Posterior cingulate gyrus (tissue), 11 donors: ENCODE measurements around the gene PPT2.
"Not testable (repeated sequence)": the region's sequence is repeated elsewhere in the genome, so short reads cannot be mapped to it uniquely, and the experiment has no call there.

Experiments
- DNase-seq, 10 donors: peaks; one replicate each; pipeline versions ENCODE4 v3.0.0 to v3.0.0-alpha.2; 2020 to 2021; ENCODE audit warnings: mixed read lengths in 3 of 10
- intact Hi-C: fragments of 100-400 bp; cut with DNase I; formaldehyde crosslinking; loops from one replicate; pipeline ENCODE4 v1.15.1; 2023

PPT2 gene

DNA sequence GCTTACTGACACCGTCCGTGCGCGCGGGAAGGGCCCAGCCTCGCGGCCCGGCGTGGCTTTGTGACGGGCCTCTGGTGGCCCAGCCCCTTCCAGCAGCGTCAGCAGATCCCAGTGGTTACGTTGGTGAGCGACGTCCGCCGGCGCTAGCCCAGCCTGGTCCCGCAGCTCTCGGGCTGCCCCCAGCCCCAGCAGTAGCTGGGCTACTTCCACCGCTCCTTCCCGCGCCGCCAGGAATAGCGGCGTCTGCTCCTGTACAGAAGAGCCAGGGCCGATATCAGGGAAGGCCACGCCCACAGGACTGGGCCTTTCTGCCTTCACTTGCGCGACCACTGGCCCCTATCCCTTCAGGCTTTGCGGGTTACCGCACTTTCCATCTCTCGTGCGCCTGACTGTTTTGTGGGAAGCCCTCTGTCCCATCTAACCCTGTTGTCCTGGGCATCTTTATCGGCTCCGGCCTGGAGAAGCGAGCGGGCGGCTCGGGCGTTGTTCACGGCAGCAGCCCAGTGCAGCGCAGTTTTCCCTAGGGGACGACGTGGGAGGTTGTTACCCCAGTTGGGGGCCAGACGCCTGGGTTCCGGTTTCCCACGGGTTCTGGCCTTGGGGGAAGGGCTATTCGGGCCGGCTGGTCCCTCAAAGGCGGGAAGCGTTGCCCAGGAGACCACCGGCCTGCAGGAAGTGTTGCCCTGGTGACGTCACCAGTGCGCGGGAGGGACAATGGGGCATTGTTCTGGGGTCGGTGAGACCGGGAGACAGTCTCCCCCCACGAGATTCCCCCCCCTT lies 42.2 kb downstream of the PPT2 start:
- peak; percentile 84 to 99 (median 94) for DNase-seq
- intact Hi-C loops: loop anchor here (2.0 to 5.0 kb wide), 6 partner anchors 19 to 1006 kb away; partner anchors contain the start of genes AGPAT1, ATF6B, HSD17B8 and RXRB

DNA sequence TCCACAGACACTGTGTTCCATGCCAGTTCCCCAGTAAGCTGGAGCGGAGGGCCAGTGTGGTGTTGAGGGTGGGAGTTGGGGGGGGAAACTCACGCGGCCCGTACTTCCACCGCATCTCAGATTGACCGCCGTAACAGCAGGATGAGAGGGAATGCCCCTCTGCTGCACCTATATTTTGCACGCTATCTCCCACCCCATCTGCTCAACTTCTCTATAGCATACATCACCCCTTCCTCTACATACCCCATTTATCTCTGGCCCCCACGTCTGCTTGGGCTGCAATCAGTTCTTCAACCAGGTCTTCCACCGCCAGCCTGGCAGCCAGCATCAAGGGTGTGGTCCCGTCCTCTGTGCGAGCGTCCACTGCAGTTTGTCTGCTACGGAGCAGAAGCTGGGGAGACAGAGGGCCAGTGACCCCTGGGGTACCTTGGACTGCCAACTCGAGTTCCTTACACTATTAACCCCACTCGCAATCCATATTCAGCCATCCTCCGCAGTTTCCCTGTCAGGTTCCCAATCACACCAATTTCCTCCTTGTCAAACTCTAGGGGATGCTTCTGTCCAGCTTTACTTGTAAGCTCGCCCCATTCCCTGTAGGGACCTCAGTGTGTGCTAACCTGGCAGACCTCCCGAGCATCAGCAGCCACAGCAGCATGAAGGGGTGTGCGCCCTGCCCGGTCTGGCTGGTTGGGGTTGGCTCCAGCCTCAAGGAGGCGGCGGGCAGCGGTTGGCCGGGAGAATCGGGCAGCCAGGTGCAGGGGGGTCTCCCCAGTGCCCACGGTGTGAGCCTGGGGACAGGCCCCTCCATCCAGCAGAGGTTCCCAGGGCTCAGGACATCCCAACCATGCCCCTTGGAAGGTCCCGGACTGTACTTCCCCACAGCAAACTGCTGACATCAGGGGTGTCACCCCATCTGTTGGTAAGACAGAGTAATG lies 43.0 kb downstream of the PPT2 start:
- intact Hi-C loops: loop anchor here (2.0 to 5.0 kb wide), 3 partner anchors 48 to 1005 kb away; partner anchors contain the start of genes HSD17B8, RXRB and SLC39A7
- peak in 8 of 10 donors; percentile 28 to 89 (median 40) for DNase-seq

DNA sequence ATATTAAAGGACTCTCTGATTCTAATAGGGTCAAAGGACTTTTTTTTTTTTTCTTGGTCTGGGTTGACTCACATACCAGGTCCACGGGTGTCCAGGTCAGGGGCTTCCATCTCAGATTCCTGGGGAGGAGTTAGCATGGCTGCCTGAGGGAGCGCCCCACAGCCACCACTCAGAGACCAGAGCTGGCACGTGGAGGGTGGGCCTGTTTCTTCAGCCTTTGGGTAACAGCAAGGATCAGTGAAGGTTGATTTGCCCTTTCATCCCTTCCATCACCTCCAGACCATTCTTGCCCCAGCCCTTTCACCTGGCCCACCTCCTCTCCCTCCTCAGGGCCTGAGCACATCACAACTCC lies 44.4 kb downstream of the PPT2 start:
- DNase-seq: peak in 2 of 10 donors; percentile 34 to 59
- intact Hi-C loops: loop anchor here (5.0 kb wide), 2 partner anchors 774 to 1004 kb away; partner anchors contain the start of genes HSD17B8, RXRB and SLC39A7

DNA sequence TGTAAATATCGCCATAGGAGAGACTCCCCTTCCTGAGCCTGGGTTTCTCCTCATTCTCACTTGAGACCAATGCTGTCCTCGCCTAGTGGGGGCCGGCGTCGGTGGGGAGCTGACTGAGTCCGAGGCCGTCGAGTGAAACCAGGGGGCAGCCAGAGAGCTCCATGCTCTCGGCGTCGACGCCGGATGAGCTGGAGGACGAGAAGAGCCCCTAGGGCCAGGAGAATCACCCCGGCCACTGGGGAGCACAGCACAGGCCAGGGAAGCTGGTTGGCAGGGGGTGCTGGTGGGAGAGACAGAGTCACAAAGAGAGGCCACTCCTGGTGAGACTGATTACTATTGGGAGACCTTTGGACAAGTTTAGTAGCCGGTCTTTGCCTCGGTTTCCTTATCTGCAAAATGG lies 44.9 kb downstream of the PPT2 start:
- intact Hi-C loops: loop anchor here (5.0 kb wide), 2 partner anchors 773 to 1003 kb away; partner anchors contain the start of genes HSD17B8, RXRB and SLC39A7
- peak in 3 of 10 donors; percentile 22 to 68 (median 34) for DNase-seq

DNA sequence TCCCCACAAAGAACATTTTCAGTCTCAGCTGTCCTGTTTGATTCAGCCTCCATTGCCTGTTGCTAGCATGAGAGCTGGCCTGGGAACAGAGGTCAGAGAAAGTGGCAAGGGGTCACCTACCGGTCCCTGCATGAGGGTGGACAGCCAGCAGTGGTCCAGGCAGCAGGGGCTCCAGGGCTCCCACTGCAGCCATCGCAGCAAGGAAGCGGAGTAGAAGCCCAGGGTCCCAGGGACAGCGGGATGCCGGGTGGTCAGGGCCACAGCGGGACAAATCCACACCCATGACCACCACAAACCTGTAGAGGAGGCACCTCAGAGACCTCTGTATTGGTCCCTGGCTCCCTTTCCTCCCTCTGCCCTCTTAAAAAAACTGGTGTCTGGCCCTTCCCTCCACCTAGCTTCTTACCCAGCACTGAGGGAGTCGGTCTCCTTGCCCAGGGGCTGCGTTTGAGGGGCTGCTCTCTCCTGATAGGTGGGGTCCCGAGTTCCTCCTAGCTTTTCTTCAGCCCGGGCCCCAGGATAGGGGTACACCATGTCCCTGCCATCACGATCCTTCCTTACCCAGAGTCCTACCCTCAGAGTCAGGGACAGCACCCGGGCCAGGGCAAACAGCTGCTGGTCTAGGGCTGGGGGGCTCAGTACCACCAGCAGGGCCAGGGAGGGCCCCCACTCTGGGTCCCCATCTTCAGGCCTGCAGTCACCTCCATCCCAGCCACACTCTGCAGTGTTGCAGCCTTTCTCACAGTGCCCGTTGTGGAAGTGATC lies 47.0 kb downstream of the PPT2 start:
- peak in 2 of 10 donors; percentile 46 to 49 for DNase-seq
- intact Hi-C loops: no loop called here

DNA sequence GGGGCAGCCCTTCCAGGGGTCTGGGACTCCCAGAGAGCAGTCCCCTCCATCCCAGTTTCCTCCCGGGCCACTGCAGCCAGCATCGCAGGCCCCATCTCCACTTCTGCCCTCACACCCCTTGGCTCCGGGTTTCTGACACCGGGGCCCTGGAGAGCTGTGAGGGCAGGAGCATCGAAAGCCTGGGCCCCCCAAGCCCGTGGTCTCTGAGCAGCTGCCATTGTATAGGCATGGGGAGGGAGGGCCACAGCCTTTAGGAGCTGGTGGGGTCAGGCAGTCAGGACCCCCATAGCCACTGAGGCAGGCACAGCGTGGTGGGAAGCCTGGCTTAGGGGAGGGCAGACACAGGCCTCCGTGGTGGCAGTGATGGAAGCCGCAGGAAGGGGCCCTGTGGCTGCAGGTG lies 48.2 kb downstream of the PPT2 start:
- peak in 1 of 10 donors; percentile 30 for DNase-seq
- intact Hi-C loops: no loop called here

DNA sequence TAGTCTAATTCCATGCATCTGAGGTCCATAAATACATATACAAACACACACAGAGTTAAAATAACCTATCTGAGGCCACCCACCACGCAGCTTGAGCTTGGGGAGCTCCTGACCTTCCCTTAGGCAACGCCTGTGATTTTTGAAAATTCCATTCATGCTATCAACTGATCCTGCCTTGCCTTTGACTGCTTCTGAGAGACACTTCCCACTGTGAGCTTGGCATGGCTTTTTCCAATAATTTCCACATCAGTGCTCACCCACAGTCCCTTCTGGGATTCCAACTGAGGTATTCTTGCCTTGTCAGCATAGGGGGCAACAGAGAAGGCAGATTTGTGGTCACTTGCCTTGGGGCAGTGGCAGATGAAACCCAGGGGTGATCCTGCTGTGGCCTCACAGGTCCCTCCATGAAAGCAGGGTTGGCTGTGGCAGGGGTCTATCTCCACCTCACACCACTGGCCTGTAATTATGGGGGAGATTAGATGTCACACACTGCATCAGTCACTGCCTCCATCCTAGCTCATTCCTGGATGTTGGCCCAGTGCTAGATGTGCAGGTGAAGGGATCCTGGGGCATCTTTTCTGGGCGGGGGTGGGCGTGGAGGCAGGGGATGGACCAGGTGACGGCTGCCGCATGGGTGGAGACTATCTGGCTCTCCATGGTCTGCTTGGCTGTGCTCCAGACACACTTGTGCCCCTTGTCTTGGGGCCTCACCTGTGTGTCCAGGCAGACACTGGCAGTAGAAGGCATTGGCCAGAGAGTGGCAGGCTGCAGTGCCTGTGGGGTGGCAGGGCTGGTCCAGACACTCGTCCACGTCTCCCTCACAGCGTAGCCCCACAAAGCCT lies 49.7 kb downstream of the PPT2 start:
- DNase-seq: peak in 1 of 10 donors; percentile 44
- intact Hi-C loops: no loop called here

DNA sequence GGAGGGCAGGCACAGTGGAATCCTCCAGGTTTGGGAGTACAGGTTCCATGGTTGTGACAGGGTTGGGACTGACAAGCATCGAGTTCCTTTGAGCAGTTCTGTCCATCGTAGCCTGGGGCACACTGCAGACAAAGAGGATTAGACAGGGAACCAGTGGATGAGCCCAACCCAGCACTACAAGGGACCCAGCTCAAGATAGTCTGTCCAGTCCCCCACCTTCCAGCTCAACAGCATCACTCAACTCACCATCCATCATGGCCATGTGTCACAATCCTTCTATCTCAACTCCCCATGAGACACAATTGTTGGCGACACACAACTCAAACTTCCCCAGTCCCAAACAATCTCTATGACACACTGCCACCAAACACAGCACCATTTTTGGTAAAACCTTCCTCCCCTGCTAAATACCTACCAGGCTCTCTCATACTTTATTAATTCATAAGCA lies 50.4 kb downstream of the PPT2 start:
- no peak for DNase-seq
- intact Hi-C loops: no loop called here

DNA sequence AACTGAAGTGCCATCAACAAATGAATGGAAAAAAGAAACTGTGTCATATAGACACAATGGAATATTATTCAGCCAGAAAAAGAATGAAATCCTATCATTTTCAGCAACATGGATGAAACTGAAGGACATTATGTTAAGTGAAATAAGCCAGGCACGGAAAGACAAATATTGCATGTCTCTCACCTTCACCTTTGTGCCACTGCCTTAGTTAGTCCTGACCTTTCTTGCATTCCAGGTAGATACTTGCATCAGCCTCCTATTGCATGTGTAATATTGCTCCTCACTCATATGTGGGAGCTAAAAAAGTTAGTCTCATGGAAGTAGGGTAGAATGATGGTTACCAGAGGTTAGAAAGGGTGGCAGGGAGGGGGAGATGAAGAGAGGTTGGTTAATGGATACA lies 55.1 kb downstream of the PPT2 start:
- intact Hi-C loops: no loop called here
- no peak for DNase-seq

DNA sequence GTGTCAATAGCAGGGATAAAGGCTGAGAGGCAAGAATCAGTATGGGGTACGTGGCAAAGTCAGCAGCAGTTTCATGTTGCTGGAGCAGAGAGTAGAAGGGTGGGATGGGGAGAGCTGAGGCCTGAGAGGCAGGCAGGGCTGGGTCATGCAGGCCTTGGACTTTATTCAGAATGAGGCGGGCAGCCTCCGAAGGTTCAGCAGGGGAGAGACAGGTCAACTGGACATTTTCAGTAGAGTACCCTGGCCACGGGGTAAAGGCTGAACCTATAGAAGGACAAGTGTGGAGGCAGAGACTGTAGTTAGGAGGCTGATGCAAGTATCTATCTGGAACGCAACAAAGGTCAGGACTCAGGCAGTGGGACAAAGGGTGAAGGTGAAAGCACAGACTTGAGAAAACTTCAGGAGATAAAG lies 56.3 kb downstream of the PPT2 start:
- DNase-seq: no peak
- intact Hi-C loops: no loop called here

DNA sequence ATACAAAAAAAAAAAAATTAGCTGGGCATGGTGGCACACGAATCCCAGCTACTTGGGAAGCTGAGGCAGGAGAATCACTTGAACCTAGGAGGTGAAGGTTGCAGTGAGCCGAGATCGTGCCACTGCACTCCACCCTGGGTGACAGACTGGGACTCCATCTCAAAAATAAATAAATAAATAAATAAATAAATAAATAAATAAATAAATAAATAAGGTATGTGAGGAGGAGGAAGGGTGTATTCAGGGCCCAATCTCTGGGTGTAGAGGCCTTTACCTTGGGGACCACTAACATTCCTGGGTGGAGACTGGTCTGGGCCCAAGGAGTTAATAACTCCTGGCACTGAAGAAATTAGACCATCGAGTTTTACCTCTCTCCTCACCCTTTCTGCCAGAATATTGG lies 57.5 kb downstream of the PPT2 start:
- DNase-seq, intact Hi-C loops: not testable (repeated sequence)

DNA sequence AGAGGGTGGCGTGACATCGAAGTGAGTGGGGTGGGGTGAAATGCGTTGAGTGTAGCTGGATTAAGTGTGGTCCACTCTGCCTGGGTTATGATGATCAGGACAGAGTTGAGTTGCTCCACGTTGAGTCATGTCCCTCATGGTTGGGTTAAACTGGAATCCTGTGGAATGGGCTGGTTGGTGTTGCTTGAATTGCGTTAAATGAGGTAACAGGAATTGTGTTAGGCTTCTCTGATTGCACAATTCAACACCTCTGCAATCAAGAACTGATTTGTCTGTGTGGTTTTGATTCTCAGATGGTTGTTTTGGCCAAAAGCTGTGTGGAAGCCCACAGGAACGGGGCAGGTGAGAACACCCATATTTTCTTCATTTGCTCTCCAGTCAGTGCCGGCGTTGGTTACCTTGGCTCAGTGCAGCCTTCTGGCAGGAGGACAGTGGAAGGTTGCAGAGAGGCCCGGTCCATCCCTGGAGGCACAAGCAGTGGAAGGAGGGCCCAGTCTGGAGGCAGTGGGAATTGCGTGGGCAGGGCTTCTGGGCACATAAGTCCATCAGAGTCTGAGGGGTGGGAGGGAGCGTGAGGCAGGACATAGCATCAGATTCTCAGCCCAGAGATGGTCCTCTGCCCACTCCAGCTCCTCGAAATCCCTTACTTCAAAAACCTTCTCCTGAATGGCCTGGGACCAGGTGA lies 58.3 kb downstream of the PPT2 start:
- no peak for DNase-seq
- intact Hi-C loops: no loop called here
